Peyer's patch (tissue), 4 donors: Measurements from ENCODE around the gene GOLIM4.

Source experiments
- POLR2A ChIP-seq, 2 donors: fragments of 450-650 bp; IDR thresholded peaks; one replicate each; pipeline ENCODE4 v1.5.1; 2017; ENCODE audit warnings: antibody characterized with exemption in 2 of 2, mild to moderate bottlenecking in 2 of 2, moderate library complexity in 2 of 2
- TF ChIP-seq, protein P1 (sequence below), 6 experiments: fragments of 450-650 bp in 4 of 6; fragments of 200-600 bp in 2 of 6; sonication (generic) in 1 of 6; IDR thresholded peaks; one replicate each; pipeline ENCODE4 v1.5.1; 2017 to 2019; ENCODE audit warnings: antibody characterized with exemption in 6 of 6, mild to moderate bottlenecking in 3 of 6, moderate library complexity in 1 of 6

DNA sequence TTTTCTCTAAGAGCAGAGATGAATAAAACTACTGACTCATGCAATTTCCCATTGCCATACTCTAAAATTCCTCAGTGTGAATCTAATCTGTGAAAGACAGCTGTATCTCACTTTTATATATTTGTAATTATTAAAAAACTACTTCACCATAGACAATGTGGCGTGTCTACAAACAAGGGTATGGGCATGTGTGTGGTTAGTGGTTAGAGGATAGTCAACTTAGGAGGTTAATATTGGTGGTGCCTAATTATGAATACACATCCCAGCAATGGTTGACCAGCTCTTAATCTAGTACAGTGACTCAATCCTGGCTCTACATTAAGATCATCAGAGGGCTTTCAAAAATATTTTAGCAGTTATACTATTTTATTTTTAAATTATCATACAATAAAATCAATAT lies 94.5 kb downstream of the GOLIM4 start:
- no peak for TF ChIP-seq POLR2A (IDR thresholded peaks at IDR 0.05)
- TF ChIP-seq, protein P1, sequence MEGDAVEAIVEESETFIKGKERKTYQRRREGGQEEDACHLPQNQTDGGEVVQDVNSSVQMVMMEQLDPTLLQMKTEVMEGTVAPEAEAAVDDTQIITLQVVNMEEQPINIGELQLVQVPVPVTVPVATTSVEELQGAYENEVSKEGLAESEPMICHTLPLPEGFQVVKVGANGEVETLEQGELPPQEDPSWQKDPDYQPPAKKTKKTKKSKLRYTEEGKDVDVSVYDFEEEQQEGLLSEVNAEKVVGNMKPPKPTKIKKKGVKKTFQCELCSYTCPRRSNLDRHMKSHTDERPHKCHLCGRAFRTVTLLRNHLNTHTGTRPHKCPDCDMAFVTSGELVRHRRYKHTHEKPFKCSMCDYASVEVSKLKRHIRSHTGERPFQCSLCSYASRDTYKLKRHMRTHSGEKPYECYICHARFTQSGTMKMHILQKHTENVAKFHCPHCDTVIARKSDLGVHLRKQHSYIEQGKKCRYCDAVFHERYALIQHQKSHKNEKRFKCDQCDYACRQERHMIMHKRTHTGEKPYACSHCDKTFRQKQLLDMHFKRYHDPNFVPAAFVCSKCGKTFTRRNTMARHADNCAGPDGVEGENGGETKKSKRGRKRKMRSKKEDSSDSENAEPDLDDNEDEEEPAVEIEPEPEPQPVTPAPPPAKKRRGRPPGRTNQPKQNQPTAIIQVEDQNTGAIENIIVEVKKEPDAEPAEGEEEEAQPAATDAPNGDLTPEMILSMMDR (IDR thresholded peaks at IDR 0.05) = no peak
